DOHH2 (cell line): ENCODE results near the gene MTCL1.

Experiments
- H3F3A ChIP-seq: fragments of 200-600 bp; sonication (generic), shearing (Covaris generic); 2 replicates; pipeline ENCODE4 v1.6.0; 2016; ENCODE audit warnings: antibody characterized with exemption, mild to moderate bottlenecking; ENCODE audit not compliant: control insufficient read depth, insufficient read depth
- H3K27ac ChIP-seq: fragments of 200-600 bp; sonication (generic); 2 replicates; pipeline ENCODE4 v1.5.1; 2014; ENCODE audit warnings: low read depth, mild to moderate bottlenecking, low read length, moderate library complexity
- H3K27me3 ChIP-seq: fragments of 200-600 bp; sonication (generic); 2 replicates; pipeline ENCODE4 v1.6.1; 2014; ENCODE audit warnings: mild to moderate bottlenecking, low read length, mixed read lengths; ENCODE audit not compliant: control insufficient read depth
- H3K36me3 ChIP-seq: fragments of 200-600 bp; sonication (generic); 2 replicates; pipeline ENCODE4 v1.6.1; 2014; ENCODE audit warnings: mild to moderate bottlenecking, low read length, moderate library complexity, mixed read lengths; ENCODE audit not compliant: control insufficient read depth
- H3K4me1 ChIP-seq: fragments of 200-600 bp; sonication (generic); 2 replicates; pipeline ENCODE4 v1.6.1; 2014; ENCODE audit warnings: mild to moderate bottlenecking, low read length, mixed read lengths; ENCODE audit not compliant: control insufficient read depth
- H3K4me2 ChIP-seq: fragments of 200-600 bp; sonication (generic); 2 replicates; pipeline ENCODE4 v1.6.0; 2014; ENCODE audit warnings: mild to moderate bottlenecking, low read length, moderate library complexity
- H3K4me3 ChIP-seq: fragments of 200-600 bp; sonication (generic); 2 replicates; pipeline ENCODE4 v1.5.1; 2014; ENCODE audit warnings: mild to moderate bottlenecking, low read length, mixed read lengths
- H3K79me2 ChIP-seq: fragments of 200-600 bp; sonication (generic); 2 replicates; pipeline ENCODE4 v1.6.1; 2014; ENCODE audit warnings: mild to moderate bottlenecking, low read length, mixed read lengths; ENCODE audit not compliant: control insufficient read depth
- H3K9me2 ChIP-seq: fragments of 200-600 bp; sonication (generic); replicated peaks from 2 replicates; pipeline ENCODE4 v1.6.1; 2014; ENCODE audit warnings: mild to moderate bottlenecking, low read length, mixed read lengths; ENCODE audit not compliant: control insufficient read depth
- H3K9me3 ChIP-seq: fragments of 200-600 bp; sonication (generic); 2 replicates; pipeline ENCODE4 v1.6.1; 2014; ENCODE audit warnings: antibody characterized with exemption, low read length, mixed read lengths; ENCODE audit not compliant: control insufficient read depth, insufficient read depth
- H4K20me1 ChIP-seq: fragments of 200-600 bp; sonication (generic); 2 replicates; pipeline ENCODE4 v1.6.0; 2014; ENCODE audit warnings: low read depth, mild to moderate bottlenecking, antibody characterized with exemption, low read length, moderate library complexity; ENCODE audit not compliant: control insufficient read depth, insufficient read depth
- CTCF ChIP-seq: fragments of 200-600 bp; sonication (generic); IDR thresholded peaks from one replicate; pipeline ENCODE4 v1.5.1; 2014; ENCODE audit warnings: antibody characterized with exemption, mild to moderate bottlenecking, low read depth, low read length; ENCODE audit not compliant: poor library complexity, severe bottlenecking
- EZH2phosphoT487 ChIP-seq: fragments of 200-600 bp; sonication (generic); IDR thresholded peaks from 2 replicates; pipeline ENCODE4 v1.6.1; 2017; ENCODE audit warnings: borderline replicate concordance, mild to moderate bottlenecking, antibody characterized with exemption, low read length, moderate library complexity, mixed read lengths

MTCL1 gene

GRCh38 chr18:8750954-8751415 is 45.6 kb downstream of the MTCL1 start:
- Histone ChIP-seq H3K27me3 (no peaks in the 10 kb centered on the region), H3K9me3 (no peaks in the 10 kb centered on the region), H3K36me3 (no peaks in the 10 kb centered on the region; the same call in 1 of the 2 replicates), H3F3A (no peaks in the 10 kb centered on the region), H3K79me2 (no peaks in the 10 kb centered on the region), H4K20me1 (no peaks in the 10 kb centered on the region), H3K4me2 (no peak overlapping the region), H3K4me3 (no peak overlapping the region), H3K27ac (no peak overlapping the region), H3K9me2 (no peaks in the 10 kb centered on the region), H3K4me1 (peaks cover 39% of the 10 kb centered on the region)
- TF ChIP-seq CTCF (no peak), EZH2phosphoT487 (no peak)

- no peaks in the 10 kb centered on the region for H4K20me1 ChIP-seq
- no peak overlapping the region for H3K27ac ChIP-seq
- TF ChIP-seq CTCF, result no peak
- no peak for TF ChIP-seq EZH2phosphoT487
- no peaks in the 10 kb centered on the region for H3F3A ChIP-seq
- no peaks in the 10 kb centered on the region for H3K9me3 ChIP-seq
- H3K4me3 ChIP-seq, result no peak overlapping the region
- no peaks in the 10 kb centered on the region for H3K79me2 ChIP-seq
- H3K4me1 ChIP-seq, result peaks cover 42% of the 10 kb centered on the region
- no peaks in the 10 kb centered on the region; the same call in 1 of the 2 replicates for H3K36me3 ChIP-seq
- no peak overlapping the region for H3K4me2 ChIP-seq
- no peaks in the 10 kb centered on the region for H3K27me3 ChIP-seq
- H3K9me2 ChIP-seq, result no peaks in the 10 kb centered on the region
These were observed 46.3 kb downstream of the MTCL1 start for GRCh38 chr18:8751692-8752091.

GRCh38 chr18:8752329-8752728 is 47.0 kb downstream of the MTCL1 start:
- Histone ChIP-seq H3K4me3 (no peak overlapping the region), H4K20me1 (no peaks in the 10 kb centered on the region), H3K4me2 (no peak overlapping the region), H3K27me3 (no peaks in the 10 kb centered on the region), H3K4me1 (peaks cover 48% of the 10 kb centered on the region), H3K36me3 (no peaks in the 10 kb centered on the region; the same call in 1 of the 2 replicates), H3F3A (no peaks in the 10 kb centered on the region), H3K9me2 (no peaks in the 10 kb centered on the region), H3K79me2 (no peaks in the 10 kb centered on the region), H3K27ac (no peak overlapping the region), H3K9me3 (no peaks in the 10 kb centered on the region)
- TF ChIP-seq CTCF (no peak), EZH2phosphoT487 (no peak)
